IMR-90 (cell line): Measurements from ENCODE around the gene NT5C1A. TPM values are rescaled to one million over a fixed set of nuclear protein-coding genes. Genes with fewer than 3 reads are reported as not detected.

Experiments
- ATAC-seq: fragments of 200-7000 bp; cut with Tn5 transposase; 2 replicates; pipeline ENCODE4 v1.9.1; 2020; ENCODE audit warnings: low read depth, mild to moderate bottlenecking, moderate library complexity
- BruUV-seq: library from RNA; stranded (reverse); fragments of 400-500 nt; replicated peaks from 2 replicates; lab custom pipeline; 2021; lab: Mats Ljungman, UMichigan
- CTCF ChIA-PET: fragments of 300-600 bp; formaldehyde crosslinking; extraction: SDS; loops from one replicate; lab custom pipeline; 2021; ENCODE audit warnings: antibody characterized with exemption; lab: Yijun Ruan, JAX
- POLR2A ChIA-PET: fragments of 300-600 bp; sonication (Branson Sonifier 250); formaldehyde crosslinking; loops from one replicate; lab custom pipeline; 2022; ENCODE audit warnings: antibody characterized with exemption; ENCODE audit not compliant: unreplicated experiment; lab: Charles Lee
- DNase-seq: peaks from one replicate; pipeline ENCODE4 v3.0.0; 2013
- H2AFZ ChIP-seq: replicated peaks from 2 replicates; pipeline ENCODE3; 2013; ENCODE audit warnings: low read length, mild to moderate bottlenecking; ENCODE audit not compliant: poor library complexity
- H2AK5ac ChIP-seq: 2 replicates; pipeline ENCODE4 v1.6.1; 2013; ENCODE audit warnings: low read depth, low read length, inconsistent platforms
- H2AK9ac ChIP-seq: replicated peaks from 2 replicates; pipeline ENCODE3; 2013; ENCODE audit warnings: mild to moderate bottlenecking, low read depth, low read length, moderate library complexity; ENCODE audit not compliant: poor library complexity
- H2BK120ac ChIP-seq: 2 replicates; pipeline ENCODE4 v1.6.1; 2013; ENCODE audit warnings: low read depth, low read length, inconsistent platforms
- H2BK15ac ChIP-seq: 3 replicates; pipeline ENCODE4 v1.6.1; 2013; ENCODE audit warnings: low read depth, low read length, inconsistent platforms
- H2BK20ac ChIP-seq: 2 replicates; pipeline ENCODE4 v1.6.1; 2013; ENCODE audit warnings: low read depth, mild to moderate bottlenecking, inconsistent platforms, low read length, moderate library complexity
- H2BK5ac ChIP-seq: 2 replicates; pipeline ENCODE4 v1.6.1; 2013; ENCODE audit warnings: mild to moderate bottlenecking, low read depth, low read length, inconsistent platforms; ENCODE audit not compliant: poor library complexity, severe bottlenecking
- H3K14ac ChIP-seq: replicated peaks from 2 replicates; pipeline ENCODE4 v1.6.1; 2013; ENCODE audit warnings: low read depth, low read length, inconsistent platforms
- H3K18ac ChIP-seq: 2 replicates; pipeline ENCODE4 v1.6.1; 2013; ENCODE audit warnings: low read depth, low read length, control low read depth
- H3K23ac ChIP-seq: 2 replicates; pipeline ENCODE4 v1.6.1; 2013; ENCODE audit warnings: low read depth, low read length, inconsistent platforms
- H3K27ac ChIP-seq: 2 replicates; pipeline ENCODE4 v1.5.1; 2013; ENCODE audit warnings: mild to moderate bottlenecking, control low read depth, low read length; ENCODE audit not compliant: insufficient read depth
- H3K27me3 ChIP-seq: 2 replicates; pipeline ENCODE4 v1.6.1; 2013; ENCODE audit warnings: low read length; ENCODE audit not compliant: control insufficient read depth, insufficient read depth
- H3K36me3 ChIP-seq: 2 replicates; pipeline ENCODE4 v1.6.1; 2013; ENCODE audit warnings: low read length, mixed read lengths; ENCODE audit not compliant: control insufficient read depth, insufficient read depth
- H3K4ac ChIP-seq: 2 replicates; pipeline ENCODE4 v1.6.1; 2013; ENCODE audit warnings: low read depth, low read length, inconsistent platforms
- H3K4me1 ChIP-seq: 2 replicates; pipeline ENCODE4 v1.6.1; 2013; ENCODE audit warnings: low read length, mixed read lengths; ENCODE audit not compliant: control insufficient read depth, insufficient read depth
- H3K4me2 ChIP-seq: 2 replicates; pipeline ENCODE4 v1.6.1; 2013; ENCODE audit warnings: low read depth, mild to moderate bottlenecking, control low read depth, low read length, moderate library complexity
- H3K4me3 ChIP-seq: 2 replicates; pipeline ENCODE4 v1.5.1; 2013; ENCODE audit warnings: low read depth, mild to moderate bottlenecking, control low read depth, low read length, moderate library complexity; ENCODE audit not compliant: insufficient read depth
- H3K56ac ChIP-seq: 2 replicates; pipeline ENCODE4 v1.6.1; 2013; ENCODE audit warnings: low read length, inconsistent platforms; ENCODE audit not compliant: insufficient read depth; ENCODE audit errors: extremely low read depth
- H3K79me1 ChIP-seq, 2 experiments: 2 replicates each; pipeline ENCODE4 v1.6.1; 2013; ENCODE audit warnings: low read length in 2 of 2, inconsistent platforms in 1 of 2, low read depth in 1 of 2
- H3K9ac ChIP-seq: 2 replicates; pipeline ENCODE4 v1.6.1; 2013; ENCODE audit warnings: low read depth, low read length, control low read depth
- H3K9me1 ChIP-seq: 2 replicates; pipeline ENCODE4 v1.6.1; 2013; ENCODE audit warnings: low read length, inconsistent platforms; ENCODE audit not compliant: insufficient read depth
- H3K9me3 ChIP-seq: 2 replicates; pipeline ENCODE4 v1.6.1; 2013; ENCODE audit warnings: low read length; ENCODE audit not compliant: control insufficient read depth, insufficient read depth
- H4K20me1 ChIP-seq: 2 replicates; pipeline ENCODE4 v1.6.1; 2013; ENCODE audit warnings: low read length, inconsistent platforms; ENCODE audit not compliant: insufficient read depth
- H4K5ac ChIP-seq: 2 replicates; pipeline ENCODE4 v1.6.1; 2013; ENCODE audit warnings: mild to moderate bottlenecking, low read depth, low read length, control low read depth
- H4K8ac ChIP-seq, 2 experiments: 2 replicates each; pipeline ENCODE4 v1.6.1; 2013; ENCODE audit warnings: low read depth in 2 of 2, low read length in 2 of 2, control low read depth in 1 of 2, inconsistent platforms in 1 of 2
- H4K91ac ChIP-seq: 2 replicates; pipeline ENCODE4 v1.6.1; 2013; ENCODE audit warnings: low read depth, low read length, inconsistent platforms; ENCODE audit not compliant: insufficient read depth
- BHLHE40 ChIP-seq: fragments of 150-350 bp; IDR thresholded peaks from 2 replicates; pipeline ENCODE4 v1.6.1; 2016; ENCODE audit warnings: mild to moderate bottlenecking, low read depth, low read length
- CEBPB ChIP-seq: IDR thresholded peaks from 2 replicates; pipeline ENCODE4 v1.6.1; 2012; ENCODE audit warnings: low read depth, low read length, improper control_type of control experiment
- CHD1 ChIP-seq: IDR thresholded peaks from 2 replicates; pipeline ENCODE4 v1.6.1; 2012; ENCODE audit warnings: low read depth, low read length, improper control_type of control experiment
- FOS ChIP-seq: fragments of 150-350 bp; IDR thresholded peaks from 2 replicates; pipeline ENCODE4 v1.6.1; 2016; ENCODE audit warnings: low read depth, low read length
- MAFK ChIP-seq: IDR thresholded peaks from 2 replicates; pipeline ENCODE4 v1.6.1; 2012; ENCODE audit warnings: low read depth, low read length, improper control_type of control experiment
- MAZ ChIP-seq: IDR thresholded peaks from 2 replicates; pipeline ENCODE4 v1.6.1; 2012; ENCODE audit warnings: low read depth, mild to moderate bottlenecking, low read length, improper control_type of control experiment, moderate library complexity, borderline replicate concordance
- MXI1 ChIP-seq: IDR thresholded peaks from 2 replicates; pipeline ENCODE4 v1.6.1; 2012; ENCODE audit warnings: low read depth, mild to moderate bottlenecking, low read length, moderate library complexity, borderline replicate concordance
- NFE2L2 ChIP-seq: fragments of 150-350 bp; IDR thresholded peaks from 2 replicates; pipeline ENCODE4 v1.6.1; 2016; ENCODE audit warnings: low read depth, mild to moderate bottlenecking, low read length
- POLR2A ChIP-seq: IDR thresholded peaks from 2 replicates; pipeline ENCODE4 v1.6.1; 2012; ENCODE audit warnings: mild to moderate bottlenecking, low read depth, low read length
- RAD21 ChIP-seq: IDR thresholded peaks from 2 replicates; pipeline ENCODE4 v1.6.1; 2012; ENCODE audit warnings: low read length, improper control_type of control experiment
- RCOR1 ChIP-seq: IDR thresholded peaks from 2 replicates; pipeline ENCODE4 v1.6.1; 2012; ENCODE audit warnings: mild to moderate bottlenecking, low read length, improper control_type of control experiment; ENCODE audit not compliant: insufficient replicate concordance
- RFX5 ChIP-seq: IDR thresholded peaks from 2 replicates; pipeline ENCODE4 v1.8.0; 2012; ENCODE audit warnings: low read depth, mild to moderate bottlenecking, low read length, moderate library complexity
- SMC3 ChIP-seq: fragments of 150-350 bp; IDR thresholded peaks from 2 replicates; pipeline ENCODE4 v1.6.1; 2016; ENCODE audit warnings: low read depth, mild to moderate bottlenecking, antibody characterized with exemption, low read length, moderate library complexity
- WGBS, 2 experiments: methylation state at CpG; one replicate each; pipeline versions ENCODE4 v1.1.5 to v1.1.7; 2013; ENCODE audit warnings: missing lambda C conversion rate in 2 of 2; ENCODE audit not compliant: insufficient read length in 1 of 2; ENCODE audit errors: extremely low coverage in 2 of 2; 5-methylcytosine and 5-hydroxymethylcytosine counted together
- dilution Hi-C: fragments of 300-500 bp; cut with HindIII; formaldehyde crosslinking; loops from one replicate; pipeline ENCODE4 v1.14.3; 2018; ENCODE audit warnings: low sequenced_read_pairs; ENCODE audit not compliant: unreplicated experiment
- in situ Hi-C: fragments of 300-500 bp; cut with MboI; formaldehyde crosslinking; loops from 3 replicates; pipeline ENCODE4 v1.14.3; 2019; ENCODE audit warnings: low sequenced_read_pairs, inconsistent platforms, mixed read lengths
- intact Hi-C: fragments of 100-400 bp; cut with micrococcal nuclease; formaldehyde crosslinking; loops from 2 replicates; pipeline ENCODE4 v1.10.0; 2022
- polyA plus RNA-seq, 3 experiments: library from polyadenylated mRNA; depleted of rRNA; stranded (reverse); fragments of >200 nt; gene quantifications; 2 replicates each; pipeline ENCODE4 v1.2.3, GENCODE V29; 2012; ENCODE audit warnings: low replicate concordance in 1 of 3
- total RNA-seq: library from RNA; depleted of rRNA; stranded (reverse); fragments of >200 nt; gene quantifications from 2 replicates; pipeline ENCODE4 v1.2.3, GENCODE V29; 2012
- TF ChIP-seq, protein P1 (sequence below): conservative IDR thresholded peaks from 2 replicates; pipeline ENCODE4 v1.5.1; 2012; ENCODE audit warnings: mild to moderate bottlenecking, low read depth, low read length, improper control_type of control experiment
- TF ChIP-seq, protein P2 (sequence below): fragments of 150-350 bp; IDR thresholded peaks from 2 replicates; pipeline ENCODE4 v1.6.1; 2017; ENCODE audit warnings: mild to moderate bottlenecking, antibody characterized with exemption, low read length, low read depth
- TF ChIP-seq, protein P3 (sequence below): fragments of 150-350 bp; IDR thresholded peaks from 2 replicates; pipeline ENCODE4 v1.6.1; 2016; ENCODE audit warnings: low read depth, mild to moderate bottlenecking, low read length, moderate library complexity, borderline replicate concordance

NT5C1A gene
- total and polyA plus RNA-seq, 2 of the 4 experiments (the other 2 are of a cell fraction), result not detected

DNA sequence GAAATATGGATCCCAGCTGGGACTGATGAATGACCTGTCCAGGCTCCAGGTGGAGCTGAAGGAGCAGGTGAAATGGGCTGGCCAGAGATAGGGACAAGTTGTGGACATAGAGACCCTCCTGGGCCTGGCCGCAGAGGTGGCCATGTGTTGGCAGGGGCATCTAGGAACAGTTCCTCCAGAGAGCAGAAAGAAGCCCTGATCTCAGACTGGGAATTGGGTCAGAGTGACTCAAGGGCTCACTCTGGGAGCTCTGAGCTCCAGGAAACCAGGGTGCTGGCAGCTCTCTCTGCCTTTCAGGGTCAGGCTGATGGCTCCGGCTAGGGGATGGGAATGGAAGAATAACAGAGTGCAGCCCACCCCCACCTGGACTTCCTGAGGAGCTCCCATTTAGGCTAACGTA, 3.0 kb downstream of the NT5C1A start:
- no peaks in the 10 kb centered on the region for H3K79me1 ChIP-seq
- no peak for ATAC-seq
- no peak overlapping the region for H4K91ac ChIP-seq
- H2AK5ac ChIP-seq, result no peak overlapping the region
- no peak overlapping the region for H2BK120ac ChIP-seq
- no peak overlapping the region for H3K14ac ChIP-seq
- H2AFZ ChIP-seq, result no peak overlapping the region
- H3K9me1 ChIP-seq, result no peaks in the 10 kb centered on the region
- no peak for DNase-seq
- CTCF ChIA-PET, result interaction anchor here (1.1 to 1.7 kb wide), 3 partner anchors 9 to 15 kb away, joined by 3 to 5 read pairs (median 3); no protein-coding TSS in a partner anchor
- no peaks in the 10 kb centered on the region for H3K36me3 ChIP-seq
- no peak overlapping the region for H2AK9ac ChIP-seq
- H3K4me1 ChIP-seq, result no peaks in the 10 kb centered on the region; the same call in 1 of the 2 replicates
- no peaks in the 10 kb centered on the region for H4K20me1 ChIP-seq
- no peak overlapping the region for H3K4ac ChIP-seq
- BruUV-seq, result no TSS peak
- TF ChIP-seq, protein P1, sequence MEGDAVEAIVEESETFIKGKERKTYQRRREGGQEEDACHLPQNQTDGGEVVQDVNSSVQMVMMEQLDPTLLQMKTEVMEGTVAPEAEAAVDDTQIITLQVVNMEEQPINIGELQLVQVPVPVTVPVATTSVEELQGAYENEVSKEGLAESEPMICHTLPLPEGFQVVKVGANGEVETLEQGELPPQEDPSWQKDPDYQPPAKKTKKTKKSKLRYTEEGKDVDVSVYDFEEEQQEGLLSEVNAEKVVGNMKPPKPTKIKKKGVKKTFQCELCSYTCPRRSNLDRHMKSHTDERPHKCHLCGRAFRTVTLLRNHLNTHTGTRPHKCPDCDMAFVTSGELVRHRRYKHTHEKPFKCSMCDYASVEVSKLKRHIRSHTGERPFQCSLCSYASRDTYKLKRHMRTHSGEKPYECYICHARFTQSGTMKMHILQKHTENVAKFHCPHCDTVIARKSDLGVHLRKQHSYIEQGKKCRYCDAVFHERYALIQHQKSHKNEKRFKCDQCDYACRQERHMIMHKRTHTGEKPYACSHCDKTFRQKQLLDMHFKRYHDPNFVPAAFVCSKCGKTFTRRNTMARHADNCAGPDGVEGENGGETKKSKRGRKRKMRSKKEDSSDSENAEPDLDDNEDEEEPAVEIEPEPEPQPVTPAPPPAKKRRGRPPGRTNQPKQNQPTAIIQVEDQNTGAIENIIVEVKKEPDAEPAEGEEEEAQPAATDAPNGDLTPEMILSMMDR, result no peak
- no peak for TF ChIP-seq POLR2A
- TF ChIP-seq MAZ, result no peak
- no peak for TF ChIP-seq BHLHE40
- TF ChIP-seq FOS, result no peak
- no peak for TF ChIP-seq RFX5
- TF ChIP-seq, protein P2, sequence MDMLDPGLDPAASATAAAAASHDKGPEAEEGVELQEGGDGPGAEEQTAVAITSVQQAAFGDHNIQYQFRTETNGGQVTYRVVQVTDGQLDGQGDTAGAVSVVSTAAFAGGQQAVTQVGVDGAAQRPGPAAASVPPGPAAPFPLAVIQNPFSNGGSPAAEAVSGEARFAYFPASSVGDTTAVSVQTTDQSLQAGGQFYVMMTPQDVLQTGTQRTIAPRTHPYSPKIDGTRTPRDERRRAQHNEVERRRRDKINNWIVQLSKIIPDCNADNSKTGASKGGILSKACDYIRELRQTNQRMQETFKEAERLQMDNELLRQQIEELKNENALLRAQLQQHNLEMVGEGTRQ, result no peak
- no peak for TF ChIP-seq RAD21
- TF ChIP-seq MAFK, result no peak
- TF ChIP-seq SMC3, result no peak
- TF ChIP-seq, protein P3, sequence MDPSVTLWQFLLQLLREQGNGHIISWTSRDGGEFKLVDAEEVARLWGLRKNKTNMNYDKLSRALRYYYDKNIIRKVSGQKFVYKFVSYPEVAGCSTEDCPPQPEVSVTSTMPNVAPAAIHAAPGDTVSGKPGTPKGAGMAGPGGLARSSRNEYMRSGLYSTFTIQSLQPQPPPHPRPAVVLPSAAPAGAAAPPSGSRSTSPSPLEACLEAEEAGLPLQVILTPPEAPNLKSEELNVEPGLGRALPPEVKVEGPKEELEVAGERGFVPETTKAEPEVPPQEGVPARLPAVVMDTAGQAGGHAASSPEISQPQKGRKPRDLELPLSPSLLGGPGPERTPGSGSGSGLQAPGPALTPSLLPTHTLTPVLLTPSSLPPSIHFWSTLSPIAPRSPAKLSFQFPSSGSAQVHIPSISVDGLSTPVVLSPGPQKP, result no peak
- no peak for TF ChIP-seq CHD1
- TF ChIP-seq MXI1, result no peak
- TF ChIP-seq NFE2L2, result no peak
- TF ChIP-seq CEBPB, result no peak
- no peak for TF ChIP-seq RCOR1
- no peak overlapping the region for H2BK5ac ChIP-seq
- no peak overlapping the region for H3K4me3 ChIP-seq
- peaks cover 82% of the 10 kb centered on the region for H3K27me3 ChIP-seq
- dilution Hi-C loops, result no loop called here
- intact Hi-C loops, result no loop called here
- no peak overlapping the region for H2BK15ac ChIP-seq
- no peak overlapping the region for H3K23ac ChIP-seq
- H4K8ac ChIP-seq, result no peak overlapping the region
- no peaks in the 10 kb centered on the region; the same call in 1 of the 2 replicates for H3K9me3 ChIP-seq
- POLR2A ChIA-PET, result no interaction called here
- H3K27ac ChIP-seq, result no peak overlapping the region
- no peak overlapping the region for H3K9ac ChIP-seq
- H3K56ac ChIP-seq, result no peak overlapping the region
- no peak overlapping the region for H3K4me2 ChIP-seq
- H2BK20ac ChIP-seq, result no peak overlapping the region
- no peak overlapping the region for H4K5ac ChIP-seq
- in situ Hi-C loops, result no loop called here
- H3K18ac ChIP-seq, result no peak overlapping the region
- WGBS, 2 experiments, result 80% methylated on average over 1 of the region's 3 CpGs; no CpG with 5 or more reads in 1 of the 2 experiments
